ENCODE results near the gene IFITM1.

- no peak for TF ChIP-seq POLR2A (IDR thresholded peaks at IDR 0.05; ENCODE audit: low read depth, low read length)
- TF ChIP-seq TAF1 (IDR thresholded peaks at IDR 0.05; ENCODE audit: low read depth, low read length): no peak
- TF ChIP-seq POLR2AphosphoS5 (IDR thresholded peaks at IDR 0.05; ENCODE audit: low read depth, low read length): no peak
- no peak for TF ChIP-seq SPI1 (IDR thresholded peaks at IDR 0.05; ENCODE audit: low read depth, low read length)
Observed at GRCh38 chr11:284105-285020, 29.5 kb upstream of the IFITM1 start.

Data from GM12891 (cell line).